Measurements from ENCODE around the gene PCP2. TPM values are rescaled to one million over a fixed set of nuclear protein-coding genes. Genes with fewer than 3 reads are reported as not detected.

The PCP2 gene
- total and polyA plus RNA-seq, 2 of the 13 experiments (the other 11 are each of a cell fraction or from before 2014, with no cell fraction given), result 0.62 TPM; not detected in 1

DNA sequence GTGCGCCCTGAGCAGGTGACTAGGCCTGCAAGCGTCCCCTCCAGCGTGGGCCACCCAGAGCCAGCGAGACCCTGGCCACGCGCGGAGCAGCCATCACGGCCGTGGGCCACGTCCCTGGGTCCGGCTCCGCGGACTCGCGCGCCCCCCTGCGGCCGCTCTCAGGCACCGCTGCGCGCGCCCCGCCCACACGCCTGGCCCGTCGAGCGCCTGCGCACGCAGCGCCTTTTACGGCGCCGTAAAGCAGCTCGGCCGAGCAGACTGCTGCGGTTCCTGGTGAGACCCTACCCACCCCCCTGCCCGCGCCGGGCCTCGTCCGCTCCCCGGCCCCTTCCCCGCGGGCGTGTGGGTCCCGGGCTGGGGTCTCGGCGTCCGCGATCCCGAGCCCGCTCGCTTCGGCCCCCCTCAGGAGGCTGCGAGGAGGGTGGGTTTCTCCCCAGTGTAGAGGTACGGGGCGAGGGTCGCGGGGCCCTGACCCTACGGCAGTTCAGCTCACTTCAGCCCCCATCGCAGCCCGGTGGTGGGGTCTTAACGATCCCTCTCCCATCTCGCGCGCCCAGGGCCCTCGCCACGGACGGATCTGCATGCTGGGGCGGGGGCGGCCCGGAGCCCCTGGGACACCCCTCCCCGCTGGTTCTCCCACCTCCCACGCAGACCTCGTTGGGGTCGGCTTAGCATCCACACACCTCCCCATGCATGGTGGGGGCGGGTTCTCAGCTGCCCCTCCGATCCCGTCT is 47.3 kb upstream of the PCP2 start, which contains the start of gene TRAPPC5 (continued):
- no peak; the same call in 1 of the 2 replicates for TF ChIP-seq ZNF160 (CRISPR knock-in tag; IDR thresholded peaks at IDR 0.05)
- no peak for TF ChIP-seq CAMTA2 (CRISPR knock-in tag; IDR thresholded peaks at IDR 0.05; ENCODE audit: borderline replicate concordance)
- TF ChIP-seq, protein P1, sequence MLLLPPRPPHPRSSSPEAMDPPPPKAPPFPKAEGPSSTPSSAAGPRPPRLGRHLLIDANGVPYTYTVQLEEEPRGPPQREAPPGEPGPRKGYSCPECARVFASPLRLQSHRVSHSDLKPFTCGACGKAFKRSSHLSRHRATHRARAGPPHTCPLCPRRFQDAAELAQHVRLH (CRISPR knock-in tag; IDR thresholded peaks at IDR 0.05; ENCODE audit: borderline replicate concordance, low read depth), result no peak
- no peak for TF ChIP-seq ZKSCAN5 (CRISPR knock-in tag; IDR thresholded peaks at IDR 0.05)
- peak; percentile 68; the same call in 1 of the 2 replicates for TF ChIP-seq E2F5 (CRISPR knock-in tag; conservative IDR thresholded peaks at IDR 0.05)
- no peak for TF ChIP-seq ELK4 (CRISPR knock-in tag; IDR thresholded peaks at IDR 0.05; ENCODE audit: borderline replicate concordance)
- no peak for TF ChIP-seq ZNF263 (CRISPR knock-in tag; IDR thresholded peaks at IDR 0.05)
- TF ChIP-seq RCOR2 (CRISPR knock-in tag; IDR thresholded peaks at IDR 0.05), result no peak
- TF ChIP-seq ZFYVE20 (CRISPR knock-in tag; IDR thresholded peaks at IDR 0.05; ENCODE audit: borderline replicate concordance, low read depth), result 0 out of 2 replicates have a peak, but pooled peaks have one; percentile 39
- 0 out of 2 replicates have a peak, but pooled peaks have one; percentile 45 for TF ChIP-seq KDM3A (CRISPR knock-in tag; IDR thresholded peaks at IDR 0.05; ENCODE audit: low read depth)
- no peak for TF ChIP-seq ZNF260 (CRISPR knock-in tag; IDR thresholded peaks at IDR 0.05; ENCODE audit: borderline replicate concordance, low read depth)
- no peak for TF ChIP-seq MBNL3 (CRISPR knock-in tag; conservative IDR thresholded peaks at IDR 0.05)
- no peak for TF ChIP-seq ZNF24 (IDR thresholded peaks at IDR 0.05)
- TF ChIP-seq HBP1 (CRISPR knock-in tag; IDR thresholded peaks at IDR 0.05; ENCODE audit: low read depth), result no peak
- TF ChIP-seq, protein P2, sequence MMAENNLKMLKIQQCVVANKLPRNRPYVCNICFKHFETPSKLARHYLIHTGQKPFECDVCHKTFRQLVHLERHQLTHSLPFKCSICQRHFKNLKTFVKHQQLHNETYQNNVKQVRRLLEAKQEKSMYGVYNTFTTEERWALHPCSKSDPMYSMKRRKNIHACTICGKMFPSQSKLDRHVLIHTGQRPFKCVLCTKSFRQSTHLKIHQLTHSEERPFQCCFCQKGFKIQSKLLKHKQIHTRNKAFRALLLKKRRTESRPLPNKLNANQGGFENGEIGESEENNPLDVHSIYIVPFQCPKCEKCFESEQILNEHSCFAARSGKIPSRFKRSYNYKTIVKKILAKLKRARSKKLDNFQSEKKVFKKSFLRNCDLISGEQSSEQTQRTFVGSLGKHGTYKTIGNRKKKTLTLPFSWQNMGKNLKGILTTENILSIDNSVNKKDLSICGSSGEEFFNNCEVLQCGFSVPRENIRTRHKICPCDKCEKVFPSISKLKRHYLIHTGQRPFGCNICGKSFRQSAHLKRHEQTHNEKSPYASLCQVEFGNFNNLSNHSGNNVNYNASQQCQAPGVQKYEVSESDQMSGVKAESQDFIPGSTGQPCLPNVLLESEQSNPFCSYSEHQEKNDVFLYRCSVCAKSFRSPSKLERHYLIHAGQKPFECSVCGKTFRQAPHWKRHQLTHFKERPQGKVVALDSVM (CRISPR knock-in tag; IDR thresholded peaks at IDR 0.05), result no peak
- TF ChIP-seq SKI (IDR thresholded peaks at IDR 0.05; ENCODE audit: partially characterized antibody), result peak; percentile 65
- TF ChIP-seq NFE2L2 (IDR thresholded peaks at IDR 0.05; ENCODE audit: low read length), result no peak
- no peak for TF ChIP-seq IRX3 (CRISPR knock-in tag; IDR thresholded peaks at IDR 0.05; ENCODE audit: borderline replicate concordance, low read depth)
- TF ChIP-seq, protein P3, sequence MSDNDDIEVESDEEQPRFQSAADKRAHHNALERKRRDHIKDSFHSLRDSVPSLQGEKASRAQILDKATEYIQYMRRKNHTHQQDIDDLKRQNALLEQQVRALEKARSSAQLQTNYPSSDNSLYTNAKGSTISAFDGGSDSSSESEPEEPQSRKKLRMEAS (IDR thresholded peaks at IDR 0.05), result peak; percentile 58
- no peak for TF ChIP-seq MLXIP (CRISPR knock-in tag; IDR thresholded peaks at IDR 0.05; ENCODE audit: borderline replicate concordance)
